Neural cell (in vitro differentiated cells): ENCODE measurements around the gene UNK.

ENCODE experiments used
- EP300 ChIP-seq: fragments of 450-650 bp; conservative IDR thresholded peaks from 2 replicates; pipeline ENCODE4 v1.6.1; 2014; ENCODE audit warnings: antibody characterized with exemption, mild to moderate bottlenecking, moderate library complexity; ENCODE audit not compliant: poor library complexity, severe bottlenecking
- EZH2 ChIP-seq: fragments of 200-600, 300-800 bp; shearing (Covaris generic), sonication (generic); IDR thresholded peaks from 2 replicates; pipeline ENCODE4 v1.6.1; 2014; ENCODE audit warnings: antibody characterized with exemption, low read length, borderline replicate concordance, mild to moderate bottlenecking; ENCODE audit not compliant: insufficient read depth, poor library complexity, severe bottlenecking
- TF ChIP-seq, protein P1 (sequence below): fragments of 450-650 bp; IDR thresholded peaks from 2 replicates; pipeline ENCODE4 v1.5.1; 2014; ENCODE audit warnings: antibody characterized with exemption, mild to moderate bottlenecking, moderate library complexity; ENCODE audit not compliant: poor library complexity, severe bottlenecking

DNA sequence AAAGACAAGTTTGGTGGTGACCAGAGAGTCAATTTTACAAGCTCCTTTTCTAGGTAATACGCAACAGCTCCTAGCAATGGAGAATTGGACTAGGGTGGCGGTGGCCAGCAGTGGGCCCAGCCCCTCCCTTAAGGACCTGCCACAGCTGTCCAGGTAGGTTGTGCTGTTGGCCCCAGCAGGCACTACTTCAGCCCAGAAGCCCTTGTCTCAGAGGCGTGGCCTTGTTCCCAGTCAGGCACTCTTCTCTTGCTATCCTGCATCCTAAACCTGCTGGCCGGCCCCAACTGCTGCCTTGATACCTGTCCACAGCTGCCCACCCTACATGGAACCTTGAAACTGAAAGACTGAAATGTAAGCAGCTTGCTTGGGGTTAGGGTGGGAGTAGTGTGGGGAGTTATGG, 18.6 kb upstream of the UNK start:
- TF ChIP-seq EP300: no peak
- TF ChIP-seq EZH2: no peak
- TF ChIP-seq, protein P1, sequence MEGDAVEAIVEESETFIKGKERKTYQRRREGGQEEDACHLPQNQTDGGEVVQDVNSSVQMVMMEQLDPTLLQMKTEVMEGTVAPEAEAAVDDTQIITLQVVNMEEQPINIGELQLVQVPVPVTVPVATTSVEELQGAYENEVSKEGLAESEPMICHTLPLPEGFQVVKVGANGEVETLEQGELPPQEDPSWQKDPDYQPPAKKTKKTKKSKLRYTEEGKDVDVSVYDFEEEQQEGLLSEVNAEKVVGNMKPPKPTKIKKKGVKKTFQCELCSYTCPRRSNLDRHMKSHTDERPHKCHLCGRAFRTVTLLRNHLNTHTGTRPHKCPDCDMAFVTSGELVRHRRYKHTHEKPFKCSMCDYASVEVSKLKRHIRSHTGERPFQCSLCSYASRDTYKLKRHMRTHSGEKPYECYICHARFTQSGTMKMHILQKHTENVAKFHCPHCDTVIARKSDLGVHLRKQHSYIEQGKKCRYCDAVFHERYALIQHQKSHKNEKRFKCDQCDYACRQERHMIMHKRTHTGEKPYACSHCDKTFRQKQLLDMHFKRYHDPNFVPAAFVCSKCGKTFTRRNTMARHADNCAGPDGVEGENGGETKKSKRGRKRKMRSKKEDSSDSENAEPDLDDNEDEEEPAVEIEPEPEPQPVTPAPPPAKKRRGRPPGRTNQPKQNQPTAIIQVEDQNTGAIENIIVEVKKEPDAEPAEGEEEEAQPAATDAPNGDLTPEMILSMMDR: no peak
